A673 (cell line): ENCODE results near the gene FGR. TPM values are rescaled to one million over a fixed set of nuclear protein-coding genes. Genes with fewer than 3 reads are reported as not detected.

Source experiments
- BruUV-seq: library from RNA; stranded (reverse); fragments of 400-500 nt; replicated peaks from 2 replicates; lab custom pipeline; 2021; lab: Mats Ljungman, UMichigan
- CTCF ChIA-PET: fragments of 300-600 bp; sonication (Branson Sonifier 250); formaldehyde crosslinking; loops from one replicate; lab custom pipeline; 2022; ENCODE audit warnings: antibody characterized with exemption; lab: Charles Lee
- POLR2A ChIA-PET: fragments of 300-600 bp; sonication (Branson Sonifier 250); formaldehyde crosslinking; loops from one replicate; lab custom pipeline; 2022; ENCODE audit warnings: antibody characterized with exemption; ENCODE audit not compliant: low non-redundant PET; lab: Charles Lee
- DNase-seq: peaks from one replicate; pipeline ENCODE4 v3.0.0-alpha.2; 2015; ENCODE audit warnings: low spot score
- H3K27ac ChIP-seq: fragments of 200-600 bp; sonication (generic); 2 replicates; pipeline ENCODE4 v1.5.1; 2016; ENCODE audit warnings: mixed run types, low read depth, mild to moderate bottlenecking, mixed read lengths, antibody characterized with exemption, low read length; ENCODE audit not compliant: poor library complexity, severe bottlenecking
- H3K27me3 ChIP-seq: fragments of 200-600 bp; sonication (generic); replicated peaks from 2 replicates; pipeline ENCODE4 v1.6.1; 2017; ENCODE audit warnings: mixed run types, low read depth, mild to moderate bottlenecking, mixed read lengths, antibody characterized with exemption, low read length; ENCODE audit not compliant: insufficient read depth, poor library complexity
- H3K36me3 ChIP-seq: fragments of 200-600 bp; sonication (generic); 2 replicates; pipeline ENCODE4 v1.6.1; 2016; ENCODE audit warnings: mixed run types, mild to moderate bottlenecking, mixed read lengths, antibody characterized with exemption, low read length; ENCODE audit not compliant: insufficient read depth, poor library complexity, severe bottlenecking
- H3K4me1 ChIP-seq: fragments of 200-600 bp; sonication (generic); 2 replicates; pipeline ENCODE4 v1.6.1; 2017; ENCODE audit warnings: mixed run types, mild to moderate bottlenecking, mixed read lengths, antibody characterized with exemption, low read length; ENCODE audit not compliant: insufficient read depth, poor library complexity, severe bottlenecking
- H3K4me3 ChIP-seq: fragments of 200-600 bp; sonication (generic); 2 replicates; pipeline ENCODE4 v1.5.1; 2016; ENCODE audit warnings: low read depth, mixed run types, mild to moderate bottlenecking, mixed read lengths, low read length; ENCODE audit not compliant: poor library complexity, severe bottlenecking
- H3K9me3 ChIP-seq: fragments of 200-600 bp; sonication (generic); 2 replicates; pipeline ENCODE4 v1.6.1; 2016; ENCODE audit warnings: mixed run types, low read depth, mild to moderate bottlenecking, mixed read lengths, antibody characterized with exemption, low read length; ENCODE audit not compliant: poor library complexity, severe bottlenecking
- CTCF ChIP-seq: fragments of 300-800, 200-600 bp; sonication (generic); conservative IDR thresholded peaks from 2 replicates; pipeline ENCODE4 v1.5.1; 2017; ENCODE audit warnings: low read depth, mild to moderate bottlenecking, antibody characterized with exemption, low read length, moderate library complexity, mixed read lengths
- EZH2 ChIP-seq: fragments of 200-600 bp; sonication (generic); IDR thresholded peaks from 2 replicates; pipeline ENCODE4 v1.6.1; 2017; ENCODE audit warnings: borderline replicate concordance, low read depth, mild to moderate bottlenecking, mixed read lengths, antibody characterized with exemption, low read length; ENCODE audit not compliant: poor library complexity, severe bottlenecking
- intact Hi-C: fragments of 100-400 bp; cut with micrococcal nuclease; formaldehyde crosslinking; loops from one replicate; pipeline ENCODE4 v1.10.0; 2022; ENCODE audit not compliant: unreplicated experiment
- total RNA-seq: library from RNA; stranded (reverse); gene quantifications from 2 replicates; pipeline ENCODE4 v1.2.3, GENCODE V29; 2021

Gene FGR
- total RNA-seq, 1 experiment from 2014 or later = not detected

GRCh38 chr1:27615346-27616192 lies 19.4 kb downstream of the FGR start:
- intact Hi-C loops = no loop called here
- Histone ChIP-seq H3K27me3 (no peaks in the 10 kb centered on the region), H3K9me3 (no peaks in the 10 kb centered on the region), H3K4me1 (no peaks in the 10 kb centered on the region), H3K4me3 (no peak overlapping the region), H3K27ac (no peak overlapping the region), H3K36me3 (no peaks in the 10 kb centered on the region)
- no TSS peak for BruUV-seq
- CTCF ChIA-PET = interaction anchor here (0.5 kb wide), 1 partner anchor 15 kb away, joined by 3 read pairs; no protein-coding TSS in a partner anchor
- TF ChIP-seq CTCF = no peak
- TF ChIP-seq EZH2 = no peak
- POLR2A ChIA-PET = no interaction called here
- DNase-seq = no peak

GRCh38 chr1:27614625-27615344 lies 20.2 kb downstream of the FGR start:
- no peaks in the 10 kb centered on the region for H3K36me3 ChIP-seq
- BruUV-seq = no TSS peak
- TF ChIP-seq CTCF = no peak
- no peak for TF ChIP-seq EZH2
- intact Hi-C loops = no loop called here
- H3K4me3 ChIP-seq = no peak overlapping the region
- ChIA-PET CTCF (interaction anchor here (0.5 kb wide), 1 partner anchor 14 kb away, joined by 3 read pairs; no protein-coding TSS in a partner anchor), POLR2A (no interaction called here)
- H3K27me3 ChIP-seq = no peaks in the 10 kb centered on the region
- no peak overlapping the region for H3K27ac ChIP-seq
- H3K4me1 ChIP-seq = no peaks in the 10 kb centered on the region
- no peak for DNase-seq
- H3K9me3 ChIP-seq = no peaks in the 10 kb centered on the region

- CTCF ChIA-PET = no interaction called here
- Histone ChIP-seq H3K27me3 (no peaks in the 10 kb centered on the region), H3K4me3 (no peak overlapping the region), H3K27ac (no peak overlapping the region), H3K9me3 (no peaks in the 10 kb centered on the region), H3K4me1 (no peaks in the 10 kb centered on the region), H3K36me3 (no peaks in the 10 kb centered on the region)
- POLR2A ChIA-PET = no interaction called here
- TF ChIP-seq CTCF (no peak), EZH2 (no peak)
- DNase-seq = no peak
- BruUV-seq = no TSS peak
- intact Hi-C loops = no loop called here
Measured at GRCh38 chr1:27614043-27614624, 20.9 kb downstream of the FGR start.
